ENCODE measurements around the gene OPN4.

The OPN4 gene

GRCh38 chr10:86699125-86699524 lies 44.8 kb downstream of the OPN4 start:
- no peak for TF ChIP-seq CTCF (IDR thresholded peaks at IDR 0.05; ENCODE audit: unreplicated experiment in 3 of 3)
- Mint-ChIP-seq H3K4me1 (peaks cover under 1% of the 10 kb centered on the region), H3K36me3 (ENCODE audit: low read depth) (no peaks in the 10 kb centered on the region), H3K4me3 (no peak overlapping the region), H3K9me3 (no peaks in the 10 kb centered on the region), H3K27me3 (ENCODE audit: low read depth) (peaks cover 5% of the 10 kb centered on the region), H3K27ac (no peak overlapping the region)

- H3K4me3 Mint-ChIP-seq, result no peak overlapping the region
- H3K27me3 Mint-ChIP-seq (ENCODE audit: low read depth), result peaks cover 4% of the 10 kb centered on the region
- H3K36me3 Mint-ChIP-seq (ENCODE audit: low read depth), result no peaks in the 10 kb centered on the region
- no peak overlapping the region for H3K27ac Mint-ChIP-seq
- H3K4me1 Mint-ChIP-seq, result no peaks in the 10 kb centered on the region
- H3K9me3 Mint-ChIP-seq, result no peaks in the 10 kb centered on the region
- no peak for TF ChIP-seq CTCF (IDR thresholded peaks at IDR 0.05; ENCODE audit: unreplicated experiment in 3 of 3)
These were observed 45.2 kb downstream of the OPN4 start for GRCh38 chr10:86699541-86699940.

GRCh38 chr10:86699991-86700840 lies 45.9 kb downstream of the OPN4 start:
- Mint-ChIP-seq H3K27ac (no peak overlapping the region), H3K36me3 (ENCODE audit: low read depth) (no peaks in the 10 kb centered on the region), H3K4me3 (no peak overlapping the region), H3K9me3 (no peaks in the 10 kb centered on the region), H3K27me3 (ENCODE audit: low read depth) (no peaks in the 10 kb centered on the region), H3K4me1 (no peaks in the 10 kb centered on the region)
- TF ChIP-seq CTCF (IDR thresholded peaks at IDR 0.05; ENCODE audit: unreplicated experiment in 3 of 3), result no peak

- no peak for TF ChIP-seq CTCF (IDR thresholded peaks at IDR 0.05; ENCODE audit: unreplicated experiment in 3 of 3)
- Mint-ChIP-seq H3K27me3 (ENCODE audit: low read depth) (no peaks in the 10 kb centered on the region), H3K4me3 (no peak overlapping the region), H3K4me1 (no peaks in the 10 kb centered on the region), H3K36me3 (ENCODE audit: low read depth) (no peaks in the 10 kb centered on the region), H3K27ac (no peak overlapping the region), H3K9me3 (no peaks in the 10 kb centered on the region)
These were observed 46.7 kb downstream of the OPN4 start for GRCh38 chr10:86700851-86701617.

- no peak for TF ChIP-seq CTCF (IDR thresholded peaks at IDR 0.05; ENCODE audit: unreplicated experiment in 3 of 3)
- no peak overlapping the region for H3K27ac Mint-ChIP-seq
- H3K36me3 Mint-ChIP-seq (ENCODE audit: low read depth), result no peaks in the 10 kb centered on the region
- no peaks in the 10 kb centered on the region for H3K9me3 Mint-ChIP-seq
- no peak overlapping the region for H3K4me3 Mint-ChIP-seq
- no peaks in the 10 kb centered on the region for H3K27me3 Mint-ChIP-seq (ENCODE audit: low read depth)
- no peaks in the 10 kb centered on the region for H3K4me1 Mint-ChIP-seq
These were observed 48.8 kb downstream of the OPN4 start for GRCh38 chr10:86703176-86703575.
